ENCODE measurements around the gene PHF21A. TPM values are rescaled to one million over a fixed set of nuclear protein-coding genes. Genes with fewer than 3 reads are reported as not detected.
"Not testable (repeated sequence)": the region's sequence is repeated elsewhere in the genome, so short reads cannot be mapped to it uniquely, and the experiment has no call there.

Gene PHF21A
- total RNA-seq, 1 donor from 2014 or later: 3.4 TPM

DNA sequence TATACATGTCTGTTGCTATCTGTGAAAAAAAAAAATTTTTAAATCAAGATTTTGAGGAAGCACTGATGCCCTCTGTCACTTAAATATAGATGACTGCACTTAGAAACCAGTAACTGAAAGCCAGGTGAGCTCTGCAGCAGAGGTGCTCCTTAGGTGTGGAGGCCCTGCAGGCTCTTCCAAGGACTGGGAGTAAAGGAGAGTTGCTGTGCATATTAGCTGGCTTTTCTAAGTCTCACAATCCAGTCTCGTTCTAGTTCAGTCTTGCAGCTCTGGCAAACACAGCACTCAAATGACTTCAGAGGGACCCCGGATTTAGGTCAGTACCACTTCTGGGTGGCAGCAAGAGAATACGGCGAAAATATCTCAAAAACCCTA is 137.8 kb downstream of the PHF21A start:
- peak; percentile 28 for FAIRE-seq
- peak; percentile 7 for DNase-seq (ENCODE audit: low read depth)
- Histone ChIP-seq H3K27me3 (ENCODE audit: control insufficient read depth, insufficient read depth, low read length) (no peaks in the 10 kb centered on the region), H3K36me3 (ENCODE audit: control insufficient read depth, insufficient read depth, low read length) (no peaks in the 10 kb centered on the region), H3K4me3 (ENCODE audit: low read depth, low read length) (no peak overlapping the region)
- TF ChIP-seq, protein P1, sequence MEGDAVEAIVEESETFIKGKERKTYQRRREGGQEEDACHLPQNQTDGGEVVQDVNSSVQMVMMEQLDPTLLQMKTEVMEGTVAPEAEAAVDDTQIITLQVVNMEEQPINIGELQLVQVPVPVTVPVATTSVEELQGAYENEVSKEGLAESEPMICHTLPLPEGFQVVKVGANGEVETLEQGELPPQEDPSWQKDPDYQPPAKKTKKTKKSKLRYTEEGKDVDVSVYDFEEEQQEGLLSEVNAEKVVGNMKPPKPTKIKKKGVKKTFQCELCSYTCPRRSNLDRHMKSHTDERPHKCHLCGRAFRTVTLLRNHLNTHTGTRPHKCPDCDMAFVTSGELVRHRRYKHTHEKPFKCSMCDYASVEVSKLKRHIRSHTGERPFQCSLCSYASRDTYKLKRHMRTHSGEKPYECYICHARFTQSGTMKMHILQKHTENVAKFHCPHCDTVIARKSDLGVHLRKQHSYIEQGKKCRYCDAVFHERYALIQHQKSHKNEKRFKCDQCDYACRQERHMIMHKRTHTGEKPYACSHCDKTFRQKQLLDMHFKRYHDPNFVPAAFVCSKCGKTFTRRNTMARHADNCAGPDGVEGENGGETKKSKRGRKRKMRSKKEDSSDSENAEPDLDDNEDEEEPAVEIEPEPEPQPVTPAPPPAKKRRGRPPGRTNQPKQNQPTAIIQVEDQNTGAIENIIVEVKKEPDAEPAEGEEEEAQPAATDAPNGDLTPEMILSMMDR (IDR thresholded peaks at IDR 0.05; ENCODE audit: insufficient read depth, low read length, severe bottlenecking): no peak

DNA sequence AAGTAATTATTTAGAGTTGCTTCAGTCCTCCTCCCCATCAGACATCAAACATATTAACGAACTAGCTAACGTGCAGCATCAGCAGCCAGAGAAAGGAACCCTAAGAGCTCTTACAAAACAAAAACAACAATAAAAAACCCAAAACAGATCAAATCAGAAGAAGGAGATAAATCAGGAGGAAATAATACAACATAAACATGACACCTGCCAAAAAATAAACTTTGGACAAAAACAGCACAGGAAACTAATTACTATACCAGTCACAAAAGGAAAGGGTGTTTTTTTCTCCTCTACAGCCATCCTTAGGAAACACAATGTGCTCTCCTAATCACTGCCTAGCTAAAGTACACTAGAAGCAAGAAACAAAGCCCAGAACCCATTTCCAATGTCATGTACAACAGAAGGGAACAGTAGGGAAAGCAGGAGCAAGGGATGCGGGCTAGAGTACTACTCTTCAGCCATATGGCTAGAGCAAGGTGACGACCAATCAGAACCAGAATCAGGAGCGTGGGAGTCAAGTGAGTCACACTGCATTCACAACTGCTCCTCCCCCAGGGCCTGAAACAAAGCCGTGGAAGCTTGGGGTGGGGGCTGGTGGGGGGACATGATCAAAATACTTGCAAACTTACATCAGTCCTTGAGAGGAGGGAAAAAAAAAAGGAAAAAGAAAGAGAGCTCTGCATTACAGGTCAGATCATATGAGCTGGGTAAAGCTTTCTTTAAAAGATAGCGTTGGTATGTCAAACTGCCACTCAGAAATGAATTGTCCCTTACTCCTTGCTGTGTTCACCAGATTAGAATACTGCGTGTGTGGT is 138.4 kb downstream of the PHF21A start:
- no peaks in the 10 kb centered on the region for H3K27me3 ChIP-seq (ENCODE audit: control insufficient read depth, insufficient read depth, low read length)
- H3K36me3 ChIP-seq (ENCODE audit: control insufficient read depth, insufficient read depth, low read length): no peaks in the 10 kb centered on the region
- H3K4me3 ChIP-seq (ENCODE audit: low read depth, low read length): no peak overlapping the region
- no peak for FAIRE-seq
- TF ChIP-seq, protein P1 (IDR thresholded peaks at IDR 0.05; ENCODE audit: insufficient read depth, low read length, severe bottlenecking): no peak
- DNase-seq (ENCODE audit: low read depth): peak; percentile 84

DNA sequence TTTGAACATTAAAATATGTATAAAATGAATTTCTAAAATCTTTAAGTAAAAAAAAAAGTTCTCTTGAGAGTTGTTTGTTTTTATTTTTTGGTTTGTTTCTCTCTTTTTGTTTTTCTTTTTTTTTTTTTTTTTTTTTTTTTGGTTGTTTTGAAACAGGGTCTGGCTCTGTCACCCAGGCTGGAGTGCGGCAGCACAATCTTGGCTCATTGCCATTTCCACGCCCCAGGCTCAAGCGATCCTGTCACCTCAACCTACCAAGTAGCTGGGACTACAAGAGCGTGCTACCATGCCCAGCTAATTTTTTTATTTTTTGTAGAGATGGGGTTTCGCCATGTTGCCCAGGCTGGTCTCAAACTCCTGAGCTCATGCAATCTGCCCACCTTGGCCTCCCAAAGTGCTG is 139.4 kb downstream of the PHF21A start:
- not testable (repeated sequence) for H3K4me3 ChIP-seq (ENCODE audit: low read depth, low read length); H3K27me3 ChIP-seq (ENCODE audit: control insufficient read depth, insufficient read depth, low read length); FAIRE-seq; H3K36me3 ChIP-seq (ENCODE audit: control insufficient read depth, insufficient read depth, low read length)
- DNase-seq (ENCODE audit: low read depth): peak; percentile 7

DNA sequence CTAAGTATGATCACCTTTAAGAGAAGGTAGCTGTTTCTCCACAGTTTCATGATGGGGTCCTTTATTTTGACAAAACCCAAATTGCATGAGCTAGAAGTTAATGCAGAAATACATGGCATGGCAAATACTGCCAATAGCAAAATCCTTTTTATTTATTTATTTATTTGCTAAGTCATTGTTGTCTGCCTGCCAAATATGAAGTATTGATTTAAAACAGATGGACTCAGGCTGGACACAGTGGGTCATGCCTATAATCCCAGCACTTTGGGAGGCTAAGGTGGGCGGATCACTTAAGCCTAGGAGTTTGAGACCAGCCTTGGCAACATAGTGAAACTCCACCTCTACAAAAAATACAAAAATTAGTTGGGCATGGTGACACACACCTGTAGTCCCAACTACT is 146.4 kb downstream of the PHF21A start:
- Histone ChIP-seq H3K4me3 (ENCODE audit: low read depth, low read length) (no peak overlapping the region), H3K27me3 (ENCODE audit: control insufficient read depth, insufficient read depth, low read length) (no peaks in the 10 kb centered on the region), H3K36me3 (ENCODE audit: control insufficient read depth, insufficient read depth, low read length) (peaks cover 5% of the 10 kb centered on the region)
- TF ChIP-seq, protein P1 (IDR thresholded peaks at IDR 0.05; ENCODE audit: insufficient read depth, low read length, severe bottlenecking): no peak
- no peak for FAIRE-seq
- no peak for DNase-seq (ENCODE audit: low read depth)

DNA sequence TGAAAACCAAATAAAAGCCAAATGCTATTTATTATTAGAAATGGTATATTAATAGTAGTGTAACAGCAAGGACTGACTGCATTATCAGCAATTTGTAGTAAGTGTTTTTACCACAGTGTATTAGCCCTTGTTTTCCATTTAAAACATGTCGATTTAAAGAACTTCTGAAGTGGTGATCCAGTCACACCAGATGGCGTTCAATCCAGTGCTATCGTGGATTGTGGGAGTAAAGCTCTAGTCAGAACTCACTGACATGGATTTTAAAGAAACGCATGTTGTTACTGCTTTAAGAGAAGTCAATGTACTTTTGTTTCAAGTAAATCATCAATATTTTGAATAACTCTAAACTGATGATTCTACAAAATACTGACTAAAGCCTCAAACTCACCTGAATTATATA is 147.7 kb downstream of the PHF21A start:
- FAIRE-seq: no peak
- DNase-seq (ENCODE audit: low read depth): no peak
- no peaks in the 10 kb centered on the region for H3K27me3 ChIP-seq (ENCODE audit: control insufficient read depth, insufficient read depth, low read length)
- H3K4me3 ChIP-seq (ENCODE audit: low read depth, low read length): no peak overlapping the region
- peaks cover 7% of the 10 kb centered on the region for H3K36me3 ChIP-seq (ENCODE audit: control insufficient read depth, insufficient read depth, low read length)
- TF ChIP-seq, protein P1 (IDR thresholded peaks at IDR 0.05; ENCODE audit: insufficient read depth, low read length, severe bottlenecking): no peak

DNA sequence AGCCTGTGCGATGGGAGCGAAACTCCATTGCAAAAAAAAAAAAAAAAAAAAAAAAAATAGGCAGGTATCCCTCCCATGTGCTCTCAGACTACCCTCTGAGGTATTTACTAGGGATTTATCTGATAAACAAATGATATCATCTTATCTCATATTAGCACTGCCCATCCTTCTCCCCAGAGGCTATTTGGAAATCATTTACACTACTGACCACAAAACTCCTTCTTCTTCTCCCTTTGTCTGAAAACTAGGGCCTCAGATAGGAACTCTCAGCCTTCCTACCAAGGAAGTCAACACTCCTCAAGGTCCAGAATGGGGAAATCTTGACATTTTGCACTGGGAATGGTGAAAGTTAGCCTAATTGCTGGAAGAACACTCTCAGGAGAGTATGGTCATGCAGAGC is 152.4 kb downstream of the PHF21A start:
- FAIRE-seq: no peak

More for the DNA sequence above, 152.4 kb downstream of the PHF21A start:
- no peak overlapping the region for H3K4me3 ChIP-seq (ENCODE audit: low read depth, low read length)
- no peak for DNase-seq (ENCODE audit: low read depth)
- no peaks in the 10 kb centered on the region for H3K27me3 ChIP-seq (ENCODE audit: control insufficient read depth, insufficient read depth, low read length)
- H3K36me3 ChIP-seq (ENCODE audit: control insufficient read depth, insufficient read depth, low read length): peaks cover 13% of the 10 kb centered on the region
- TF ChIP-seq, protein P1 (IDR thresholded peaks at IDR 0.05; ENCODE audit: insufficient read depth, low read length, severe bottlenecking): no peak

All from bronchial epithelial cell (primary cell).